Liver (tissue), 3 donors: ENCODE data around the gene METTL6.

ENCODE experiments used
- FOXA1 ChIP-seq: IDR thresholded peaks from 2 replicates; pipeline ENCODE4 v1.6.1; 2016; ENCODE audit warnings: antibody characterized with exemption
- JUND ChIP-seq, 2 donors: IDR thresholded peaks; 2 replicates each; pipeline ENCODE4 v1.6.1; 2016; ENCODE audit warnings: antibody characterized with exemption in 2 of 2
- RAD21 ChIP-seq, 2 donors: IDR thresholded peaks; 2 replicates each; pipeline ENCODE4 v1.6.1; 2016; ENCODE audit warnings: antibody characterized with exemption in 2 of 2, mild to moderate bottlenecking in 2 of 2
- SP1 ChIP-seq: IDR thresholded peaks from 2 replicates; pipeline ENCODE4 v1.6.1; 2018; ENCODE audit warnings: antibody characterized with exemption, mild to moderate bottlenecking
- TAF1 ChIP-seq: conservative IDR thresholded peaks from 2 replicates; pipeline ENCODE4 v1.6.1; 2016; ENCODE audit warnings: antibody characterized with exemption, mild to moderate bottlenecking
- TF ChIP-seq, protein P1 (sequence below): fragments of 150-350 bp; IDR thresholded peaks from 2 replicates; pipeline ENCODE4 v1.5.1; 2017; ENCODE audit warnings: improper control_type of control experiment, low read depth, low read length; ENCODE audit not compliant: missing input control
- TF ChIP-seq, protein P2 (sequence below): IDR thresholded peaks from 2 replicates; pipeline ENCODE4 v1.6.1; 2016; ENCODE audit warnings: antibody characterized with exemption, mild to moderate bottlenecking
- TF ChIP-seq, protein P3 (sequence below): IDR thresholded peaks from 2 replicates; pipeline ENCODE4 v1.6.1; 2016; ENCODE audit warnings: antibody characterized with exemption
- donor health status: healthy.
- donor health status: healthy.

DNA sequence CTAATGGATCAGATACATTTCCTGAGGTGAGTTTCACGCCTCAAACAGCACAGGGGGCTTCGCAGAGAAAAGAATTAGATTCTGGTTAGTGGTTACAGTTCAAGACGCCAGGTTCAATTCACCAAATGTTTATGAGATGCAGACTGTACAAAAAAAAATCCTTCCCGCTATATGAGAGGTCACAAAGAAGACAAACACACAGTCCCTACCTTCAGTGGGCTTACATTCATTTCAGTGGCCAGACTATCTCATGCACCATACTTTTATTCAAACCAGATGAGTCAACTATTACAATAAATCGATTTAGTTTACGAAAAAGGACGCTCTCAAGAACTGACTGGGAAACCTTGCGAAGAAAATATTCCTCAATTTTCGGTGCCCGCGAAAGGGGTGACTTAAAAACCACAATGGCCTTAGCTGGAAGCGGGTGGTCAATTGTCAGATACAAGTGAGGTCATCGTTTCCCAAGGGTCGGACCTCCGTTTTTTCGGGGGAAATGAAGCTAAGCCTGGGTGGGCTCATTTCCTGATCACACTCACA is 695 bp downstream of the METTL6 start:
- TF ChIP-seq, protein P1, sequence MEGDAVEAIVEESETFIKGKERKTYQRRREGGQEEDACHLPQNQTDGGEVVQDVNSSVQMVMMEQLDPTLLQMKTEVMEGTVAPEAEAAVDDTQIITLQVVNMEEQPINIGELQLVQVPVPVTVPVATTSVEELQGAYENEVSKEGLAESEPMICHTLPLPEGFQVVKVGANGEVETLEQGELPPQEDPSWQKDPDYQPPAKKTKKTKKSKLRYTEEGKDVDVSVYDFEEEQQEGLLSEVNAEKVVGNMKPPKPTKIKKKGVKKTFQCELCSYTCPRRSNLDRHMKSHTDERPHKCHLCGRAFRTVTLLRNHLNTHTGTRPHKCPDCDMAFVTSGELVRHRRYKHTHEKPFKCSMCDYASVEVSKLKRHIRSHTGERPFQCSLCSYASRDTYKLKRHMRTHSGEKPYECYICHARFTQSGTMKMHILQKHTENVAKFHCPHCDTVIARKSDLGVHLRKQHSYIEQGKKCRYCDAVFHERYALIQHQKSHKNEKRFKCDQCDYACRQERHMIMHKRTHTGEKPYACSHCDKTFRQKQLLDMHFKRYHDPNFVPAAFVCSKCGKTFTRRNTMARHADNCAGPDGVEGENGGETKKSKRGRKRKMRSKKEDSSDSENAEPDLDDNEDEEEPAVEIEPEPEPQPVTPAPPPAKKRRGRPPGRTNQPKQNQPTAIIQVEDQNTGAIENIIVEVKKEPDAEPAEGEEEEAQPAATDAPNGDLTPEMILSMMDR: no peak
- TF ChIP-seq, protein P2, sequence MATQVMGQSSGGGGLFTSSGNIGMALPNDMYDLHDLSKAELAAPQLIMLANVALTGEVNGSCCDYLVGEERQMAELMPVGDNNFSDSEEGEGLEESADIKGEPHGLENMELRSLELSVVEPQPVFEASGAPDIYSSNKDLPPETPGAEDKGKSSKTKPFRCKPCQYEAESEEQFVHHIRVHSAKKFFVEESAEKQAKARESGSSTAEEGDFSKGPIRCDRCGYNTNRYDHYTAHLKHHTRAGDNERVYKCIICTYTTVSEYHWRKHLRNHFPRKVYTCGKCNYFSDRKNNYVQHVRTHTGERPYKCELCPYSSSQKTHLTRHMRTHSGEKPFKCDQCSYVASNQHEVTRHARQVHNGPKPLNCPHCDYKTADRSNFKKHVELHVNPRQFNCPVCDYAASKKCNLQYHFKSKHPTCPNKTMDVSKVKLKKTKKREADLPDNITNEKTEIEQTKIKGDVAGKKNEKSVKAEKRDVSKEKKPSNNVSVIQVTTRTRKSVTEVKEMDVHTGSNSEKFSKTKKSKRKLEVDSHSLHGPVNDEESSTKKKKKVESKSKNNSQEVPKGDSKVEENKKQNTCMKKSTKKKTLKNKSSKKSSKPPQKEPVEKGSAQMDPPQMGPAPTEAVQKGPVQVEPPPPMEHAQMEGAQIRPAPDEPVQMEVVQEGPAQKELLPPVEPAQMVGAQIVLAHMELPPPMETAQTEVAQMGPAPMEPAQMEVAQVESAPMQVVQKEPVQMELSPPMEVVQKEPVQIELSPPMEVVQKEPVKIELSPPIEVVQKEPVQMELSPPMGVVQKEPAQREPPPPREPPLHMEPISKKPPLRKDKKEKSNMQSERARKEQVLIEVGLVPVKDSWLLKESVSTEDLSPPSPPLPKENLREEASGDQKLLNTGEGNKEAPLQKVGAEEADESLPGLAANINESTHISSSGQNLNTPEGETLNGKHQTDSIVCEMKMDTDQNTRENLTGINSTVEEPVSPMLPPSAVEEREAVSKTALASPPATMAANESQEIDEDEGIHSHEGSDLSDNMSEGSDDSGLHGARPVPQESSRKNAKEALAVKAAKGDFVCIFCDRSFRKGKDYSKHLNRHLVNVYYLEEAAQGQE: no peak
- no peak for TF ChIP-seq JUND (IDR thresholded peaks at IDR 0.05)
- no peak for TF ChIP-seq RAD21 (IDR thresholded peaks at IDR 0.05)
- TF ChIP-seq SP1: no peak
- TF ChIP-seq, protein P3, sequence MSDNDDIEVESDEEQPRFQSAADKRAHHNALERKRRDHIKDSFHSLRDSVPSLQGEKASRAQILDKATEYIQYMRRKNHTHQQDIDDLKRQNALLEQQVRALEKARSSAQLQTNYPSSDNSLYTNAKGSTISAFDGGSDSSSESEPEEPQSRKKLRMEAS: no peak
- TF ChIP-seq TAF1: no peak
- TF ChIP-seq FOXA1: no peak
